ENCODE results near the gene SOX5.
"Not testable (repeated sequence)": the region's sequence is repeated elsewhere in the genome, so short reads cannot be mapped to it uniquely, and the experiment has no call there.

SOX5 gene

GRCh38 chr12:23491029-23491428 lies 458.4 kb downstream of the SOX5 start:
- not testable (repeated sequence) for DNase-seq (ENCODE audit: low read depth in 2 of 2)

GRCh38 chr12:23488130-23488529 lies 461.3 kb downstream of the SOX5 start:
- no peak for DNase-seq (ENCODE audit: low read depth in 2 of 2)

GRCh38 chr12:23484238-23484637 lies 465.2 kb downstream of the SOX5 start:
- no peak for DNase-seq (ENCODE audit: low read depth in 2 of 2)

GRCh38 chr12:23482571-23482970 lies 466.9 kb downstream of the SOX5 start:
- DNase-seq (ENCODE audit: low read depth in 2 of 2): no peak

All from fibroblast of skin of left biceps (primary cell).